CD4-positive, alpha-beta T cell treated with Interleukin-15 for 1 hour (primary cell): ENCODE data around the gene CTTNBP2NL.
"Not testable (repeated sequence)": the region's sequence is repeated elsewhere in the genome, so short reads cannot be mapped to it uniquely, and the experiment has no call there.

Source experiments
- DNase-seq: peaks from one replicate; pipeline ENCODE4 v3.0.0-alpha.2; 2020

The CTTNBP2NL gene

GRCh38 chr1:112386731-112387346 is 9.2 kb upstream of the CTTNBP2NL start:
- DNase-seq, result no peak

DNA sequence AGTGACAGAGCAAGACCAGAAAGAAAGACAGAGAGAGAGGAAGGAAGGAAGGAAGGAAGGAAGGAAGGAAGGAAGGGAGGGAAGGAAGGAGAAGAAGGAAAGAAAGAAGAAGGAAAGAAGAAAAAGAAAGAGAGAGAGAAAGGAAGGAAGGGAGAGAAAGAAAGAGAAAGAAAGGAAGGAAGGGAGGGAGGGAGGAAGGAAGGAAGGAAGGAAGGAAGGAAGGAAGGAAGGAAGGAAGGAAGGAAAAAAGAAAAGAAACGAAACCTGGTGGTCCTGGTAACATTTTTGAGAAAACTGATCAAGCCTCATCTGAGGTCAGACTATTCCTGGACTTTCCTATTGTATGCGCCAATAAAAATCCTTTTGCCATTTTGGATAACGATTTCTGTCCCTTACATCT is 8.2 kb upstream of the CTTNBP2NL start:
- DNase-seq, result no peak

GRCh38 chr1:112388436-112388835 is 7.6 kb upstream of the CTTNBP2NL start:
- DNase-seq, result no peak

DNA sequence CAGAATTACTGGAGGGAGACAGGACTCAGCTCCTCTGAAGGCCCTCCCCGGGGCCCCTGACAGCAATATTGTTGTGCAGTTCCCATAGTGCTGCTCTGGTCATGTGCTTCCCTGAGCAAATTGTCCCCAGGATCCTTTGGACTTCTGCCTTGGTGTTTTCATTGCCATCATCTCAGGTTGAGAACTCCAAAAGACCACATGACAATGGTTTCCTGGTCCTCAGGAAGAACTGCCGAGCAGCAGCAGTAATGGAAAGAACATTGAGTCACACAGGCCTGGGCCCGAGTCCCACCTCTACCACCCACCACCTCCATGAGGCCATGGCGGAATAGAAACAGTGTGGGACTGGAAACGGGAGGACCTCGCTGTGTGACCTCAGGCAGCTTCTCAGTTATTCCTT is 6.3 kb upstream of the CTTNBP2NL start:
- no peak for DNase-seq

DNA sequence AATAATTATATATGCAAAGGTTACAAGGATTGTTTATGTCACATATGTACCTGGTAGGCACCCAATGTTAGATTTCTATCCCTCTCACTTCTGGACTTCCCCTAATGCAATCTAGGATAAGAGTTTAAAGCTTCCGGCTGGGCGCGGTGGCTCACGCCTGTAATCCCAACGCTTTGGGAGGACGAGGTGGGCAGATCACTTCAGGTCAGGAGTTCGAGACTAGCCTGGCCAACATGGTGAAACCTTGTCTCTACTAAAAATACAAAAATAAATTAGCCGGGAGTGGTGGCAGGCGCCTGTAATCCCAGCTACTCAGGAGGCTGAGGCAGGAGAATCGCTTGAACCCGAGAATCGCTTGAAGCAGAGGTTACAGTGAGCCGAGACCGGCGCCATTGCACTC is 5.7 kb upstream of the CTTNBP2NL start:
- DNase-seq, result not testable (repeated sequence)

- DNase-seq, result peak; percentile 78
These were observed 5.0 kb upstream of the CTTNBP2NL start for GRCh38 chr1:112390775-112391602.

- DNase-seq, result no peak
These were observed 4.4 kb upstream of the CTTNBP2NL start for GRCh38 chr1:112391603-112391940.

GRCh38 chr1:112393631-112393974 is 2.4 kb upstream of the CTTNBP2NL start:
- DNase-seq, result no peak

DNA sequence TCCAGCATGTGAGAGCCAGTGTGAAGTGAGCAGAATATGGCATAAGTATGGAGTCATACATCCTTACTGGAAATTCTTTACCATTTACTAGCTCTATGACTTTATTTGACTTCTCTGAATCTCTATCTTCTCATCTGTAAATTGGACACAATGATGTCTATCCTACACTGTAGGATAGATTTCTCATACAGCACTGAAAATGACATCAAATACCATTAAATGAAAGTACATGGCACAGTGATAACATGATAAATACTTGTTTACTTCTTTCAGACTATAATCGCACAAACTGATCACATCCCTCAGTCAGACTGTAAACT is 1.3 kb upstream of the CTTNBP2NL start:
- DNase-seq, result no peak

DNA sequence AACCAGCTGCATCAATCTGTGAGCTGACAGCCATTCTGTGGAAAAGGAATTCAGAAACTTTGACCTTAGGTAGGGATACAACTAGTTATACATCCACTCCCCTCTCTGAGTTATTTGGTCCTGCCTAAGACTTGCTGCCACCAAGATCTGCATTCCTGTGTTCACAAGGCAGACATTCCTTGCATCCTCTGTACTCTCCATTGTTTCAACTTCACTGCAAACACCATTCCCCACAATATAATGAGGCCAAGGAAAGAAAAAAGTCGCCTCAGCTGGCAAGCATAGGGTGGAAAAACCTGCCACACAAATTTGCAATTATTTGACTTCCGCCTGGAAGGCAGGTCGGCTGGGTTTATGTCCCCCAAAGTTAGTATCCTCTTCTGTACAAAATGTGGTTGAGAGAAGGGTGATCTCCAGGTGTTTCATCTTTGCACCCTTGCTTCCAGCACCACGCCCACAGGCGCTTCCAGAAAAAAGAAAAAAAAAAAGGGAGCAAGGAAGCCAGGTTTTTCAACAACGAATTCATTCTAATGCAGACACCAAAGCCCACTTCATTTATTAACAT is 676 bp upstream of the CTTNBP2NL start:
- no peak for DNase-seq

DNA sequence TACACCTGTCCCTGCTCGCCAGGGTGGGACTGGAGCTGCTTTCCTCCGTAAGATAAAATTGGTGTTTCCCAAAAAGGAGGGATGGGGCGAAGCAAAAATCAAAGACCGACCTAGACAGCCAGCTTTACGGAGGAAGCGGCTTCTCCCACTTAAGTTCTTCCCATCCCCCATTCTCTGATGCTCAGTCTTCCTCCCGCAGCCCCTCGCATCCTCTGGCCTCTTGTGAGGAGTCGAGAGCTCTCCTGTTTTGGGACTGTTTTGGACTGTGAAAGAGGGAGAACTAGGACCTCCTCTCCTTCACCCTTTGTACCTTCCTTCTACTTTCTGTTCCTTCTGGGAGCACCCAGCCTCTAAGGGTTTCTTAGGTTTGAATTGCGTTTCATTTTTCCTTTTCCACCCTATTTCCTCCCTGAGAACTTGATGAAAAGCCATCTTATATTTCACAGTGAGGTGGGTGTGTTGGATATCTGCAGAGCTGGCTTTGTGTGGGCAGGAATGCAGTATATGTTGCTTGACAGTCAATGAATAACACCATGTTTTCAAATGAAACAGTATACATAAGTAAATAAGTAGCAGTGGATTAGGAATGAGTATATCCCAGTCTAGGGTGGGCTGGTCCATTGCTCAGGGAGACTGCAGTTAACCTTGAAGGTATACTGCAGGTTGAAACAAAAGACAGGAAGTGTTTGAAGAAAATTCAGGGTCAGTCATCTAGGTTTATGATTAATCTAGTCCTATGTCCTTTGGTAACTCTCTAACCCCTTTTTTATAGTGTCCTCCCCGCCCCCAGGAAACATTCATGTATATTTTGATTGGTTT is 848 bp downstream of the CTTNBP2NL start:
- DNase-seq, result no peak

GRCh38 chr1:112397841-112398240 is 1.8 kb downstream of the CTTNBP2NL start:
- no peak for DNase-seq

DNA sequence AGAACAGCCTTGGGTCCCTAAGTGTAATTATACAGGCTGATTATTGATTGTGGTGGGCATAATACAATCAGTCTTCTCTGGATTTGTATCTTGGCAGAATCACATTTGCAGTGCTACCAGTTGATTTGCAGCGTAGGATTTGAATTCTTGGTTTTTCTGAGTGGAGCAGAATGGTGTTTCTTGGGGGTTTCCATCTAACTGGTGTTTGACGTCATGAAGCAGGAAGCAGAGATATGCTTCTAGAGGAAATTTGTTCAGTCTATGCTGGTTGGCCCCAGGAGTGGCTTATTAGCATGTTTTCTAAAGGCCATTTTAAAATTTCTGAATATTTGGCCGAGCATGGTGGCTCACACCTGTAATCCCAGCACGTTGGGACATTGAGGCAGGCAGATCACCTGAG is 3.4 kb downstream of the CTTNBP2NL start:
- DNase-seq, result no peak

DNA sequence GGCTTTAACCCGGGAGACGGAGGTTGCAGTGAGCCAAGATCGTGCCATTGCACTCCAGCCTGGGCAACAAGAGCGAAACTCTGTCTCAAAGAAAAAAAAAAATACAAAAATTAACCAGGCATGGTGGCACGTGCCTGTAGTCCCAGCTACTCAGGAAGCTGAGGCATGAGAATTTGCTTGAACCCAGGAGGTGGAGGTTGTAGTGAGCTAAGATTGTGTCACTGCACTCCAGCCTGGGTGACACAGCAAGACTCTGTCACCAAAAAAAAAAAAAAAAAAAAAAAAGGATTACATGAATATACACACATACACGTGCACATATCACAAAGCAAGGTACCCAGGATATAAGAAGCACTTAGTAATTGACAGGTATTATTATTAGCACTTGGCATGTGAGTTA is 4.7 kb downstream of the CTTNBP2NL start:
- DNase-seq, result not testable (repeated sequence)

GRCh38 chr1:112402682-112403643 is 6.9 kb downstream of the CTTNBP2NL start:
- DNase-seq, result no peak

- DNase-seq, result no peak
These were observed 10.8 kb downstream of the CTTNBP2NL start for GRCh38 chr1:112406771-112407170.

DNA sequence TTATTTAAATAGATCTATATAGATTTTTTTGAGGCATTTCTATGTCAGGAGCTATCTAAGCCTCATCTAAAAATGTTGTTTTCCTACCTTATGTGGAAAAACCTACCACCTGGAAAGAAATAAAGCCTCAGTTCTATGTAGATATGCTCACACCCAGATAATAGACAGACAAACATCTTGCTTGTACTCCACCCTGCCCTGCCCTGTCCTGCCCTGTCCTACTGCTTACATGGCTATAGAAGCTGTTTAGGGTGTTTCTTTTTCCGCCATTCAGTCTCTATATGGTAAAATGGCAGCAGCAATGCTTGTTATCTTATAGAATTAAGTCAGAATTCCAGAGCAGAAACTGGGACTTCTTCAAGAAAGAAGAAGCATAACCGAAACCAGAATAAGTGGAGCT is 13.4 kb downstream of the CTTNBP2NL start:
- no peak for DNase-seq

DNA sequence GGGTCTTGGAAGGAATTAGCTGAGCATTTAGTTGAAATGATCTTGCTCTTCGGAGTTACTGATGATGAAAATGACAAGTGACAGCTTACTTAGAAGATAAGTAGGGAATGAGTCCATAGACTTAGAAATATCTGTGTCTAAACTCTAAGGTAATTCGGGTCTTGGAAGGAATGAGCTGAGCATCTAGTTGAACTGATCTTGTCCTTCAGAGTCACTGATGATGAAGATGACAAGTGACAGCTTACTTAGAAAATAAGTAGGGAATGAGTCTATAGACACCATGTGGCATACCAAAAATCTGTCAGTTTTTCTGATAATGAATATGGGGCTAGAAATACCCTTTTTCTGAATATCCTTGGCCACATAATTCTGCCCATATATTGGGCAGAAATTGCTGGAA is 14.7 kb downstream of the CTTNBP2NL start:
- no peak for DNase-seq

- DNase-seq, result no peak
These were observed 21.3 kb downstream of the CTTNBP2NL start for GRCh38 chr1:112417271-112417670.

DNA sequence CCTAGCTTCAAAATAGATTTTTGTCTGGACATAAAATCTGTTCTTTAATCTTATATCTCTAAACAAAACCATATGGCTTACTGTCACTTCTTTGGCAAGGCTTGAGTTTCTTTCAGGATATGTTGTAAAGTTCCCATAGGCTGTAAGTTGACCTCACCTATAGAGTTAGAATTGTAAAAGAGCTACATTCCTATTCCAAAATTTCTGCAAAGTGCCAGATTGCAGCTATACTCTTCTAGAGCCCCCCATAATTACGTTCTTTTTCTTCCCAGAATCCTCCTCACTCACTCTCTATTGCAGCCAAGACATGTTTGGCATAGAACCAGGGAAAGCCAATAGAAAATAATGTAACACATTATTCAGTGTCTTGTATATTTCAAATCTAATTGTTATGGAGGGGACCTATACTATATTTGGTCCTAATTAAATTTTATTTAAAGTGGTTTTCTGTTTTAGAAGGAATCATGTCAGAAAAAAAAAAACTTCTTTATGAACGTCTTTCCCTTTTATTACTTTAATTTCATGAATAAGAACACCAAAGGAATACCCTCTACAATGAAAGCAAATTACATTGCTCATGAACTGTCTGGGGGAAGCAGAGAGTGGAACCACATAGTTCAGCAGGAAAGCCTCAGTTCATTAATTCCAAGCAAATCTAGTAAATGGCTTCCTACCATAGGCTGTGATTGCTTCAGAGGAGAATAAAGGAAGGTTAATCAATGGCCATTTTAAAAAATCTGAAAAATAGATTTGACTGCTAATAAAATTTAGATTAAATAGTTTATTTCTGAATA is 22.3 kb downstream of the CTTNBP2NL start:
- no peak for DNase-seq

DNA sequence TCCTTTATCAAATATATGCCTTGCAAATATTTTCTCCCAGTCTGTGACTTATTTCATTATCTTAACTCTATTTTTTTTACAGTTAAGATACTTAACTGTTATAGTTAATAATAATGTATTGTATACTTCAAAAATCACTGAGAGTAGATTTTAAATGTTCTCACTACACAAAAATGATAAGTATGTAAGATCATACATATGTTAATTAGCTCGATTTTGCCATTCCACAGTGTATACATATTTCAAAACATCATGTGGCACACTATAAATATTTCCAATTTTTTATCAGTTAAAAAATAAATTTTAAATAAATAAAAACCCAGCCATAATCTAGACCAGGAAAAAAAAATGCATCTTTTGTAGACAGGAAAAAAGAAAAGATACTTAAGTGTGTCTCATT is 27.2 kb downstream of the CTTNBP2NL start:
- DNase-seq, result no peak

GRCh38 chr1:112423666-112424065 is 27.7 kb downstream of the CTTNBP2NL start:
- not testable (repeated sequence) for DNase-seq
